Coronary artery (tissue), 2 donors: Measurements from ENCODE around the gene ZNF565.
"Not testable (repeated sequence)": the region's sequence is repeated elsewhere in the genome, so short reads cannot be mapped to it uniquely, and the experiment has no call there.

ENCODE experiments used
- DNase-seq: peaks from one replicate; pipeline ENCODE4 v3.0.0-alpha.2; 2017; ENCODE audit warnings: low spot score
- H3K27ac ChIP-seq, 2 donors: fragments of 200-600 bp; sonication (generic); one replicate each; pipeline ENCODE4 v1.5.1; 2016 to 2019
- H3K4me3 ChIP-seq: fragments of 200-600 bp; sonication (generic); 2 replicates; pipeline ENCODE4 v1.5.1; 2016; ENCODE audit warnings: mild to moderate bottlenecking, moderate library complexity
- TF ChIP-seq, protein P1 (sequence below): fragments of 200-600 bp; sonication (generic); IDR thresholded peaks from one replicate; pipeline ENCODE4 v1.5.1; 2019; ENCODE audit warnings: antibody characterized with exemption

Gene ZNF565

DNA sequence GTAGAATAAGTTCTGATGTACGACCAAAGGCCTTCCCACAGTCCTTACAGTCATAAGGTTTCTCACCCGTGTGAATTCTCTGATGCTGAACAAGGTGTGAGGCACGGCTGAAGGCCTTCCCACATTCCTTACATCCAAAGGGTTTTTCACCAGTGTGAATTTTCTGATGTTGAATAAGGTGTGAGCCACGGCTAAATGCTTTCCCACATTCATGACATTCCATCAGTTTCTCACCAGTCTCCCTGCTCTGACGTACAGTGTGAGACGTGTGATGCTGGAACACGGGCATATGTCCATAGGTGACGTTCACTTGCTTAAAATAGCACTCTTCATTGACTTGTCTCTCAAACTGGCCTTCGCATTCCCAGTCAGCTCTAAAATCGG is 31.2 kb downstream of the ZNF565 start:
- H3K4me3 ChIP-seq = no peak overlapping the region
- no peak overlapping the region for H3K27ac ChIP-seq
- DNase-seq = no peak
- TF ChIP-seq, protein P1, sequence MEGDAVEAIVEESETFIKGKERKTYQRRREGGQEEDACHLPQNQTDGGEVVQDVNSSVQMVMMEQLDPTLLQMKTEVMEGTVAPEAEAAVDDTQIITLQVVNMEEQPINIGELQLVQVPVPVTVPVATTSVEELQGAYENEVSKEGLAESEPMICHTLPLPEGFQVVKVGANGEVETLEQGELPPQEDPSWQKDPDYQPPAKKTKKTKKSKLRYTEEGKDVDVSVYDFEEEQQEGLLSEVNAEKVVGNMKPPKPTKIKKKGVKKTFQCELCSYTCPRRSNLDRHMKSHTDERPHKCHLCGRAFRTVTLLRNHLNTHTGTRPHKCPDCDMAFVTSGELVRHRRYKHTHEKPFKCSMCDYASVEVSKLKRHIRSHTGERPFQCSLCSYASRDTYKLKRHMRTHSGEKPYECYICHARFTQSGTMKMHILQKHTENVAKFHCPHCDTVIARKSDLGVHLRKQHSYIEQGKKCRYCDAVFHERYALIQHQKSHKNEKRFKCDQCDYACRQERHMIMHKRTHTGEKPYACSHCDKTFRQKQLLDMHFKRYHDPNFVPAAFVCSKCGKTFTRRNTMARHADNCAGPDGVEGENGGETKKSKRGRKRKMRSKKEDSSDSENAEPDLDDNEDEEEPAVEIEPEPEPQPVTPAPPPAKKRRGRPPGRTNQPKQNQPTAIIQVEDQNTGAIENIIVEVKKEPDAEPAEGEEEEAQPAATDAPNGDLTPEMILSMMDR = no peak

DNA sequence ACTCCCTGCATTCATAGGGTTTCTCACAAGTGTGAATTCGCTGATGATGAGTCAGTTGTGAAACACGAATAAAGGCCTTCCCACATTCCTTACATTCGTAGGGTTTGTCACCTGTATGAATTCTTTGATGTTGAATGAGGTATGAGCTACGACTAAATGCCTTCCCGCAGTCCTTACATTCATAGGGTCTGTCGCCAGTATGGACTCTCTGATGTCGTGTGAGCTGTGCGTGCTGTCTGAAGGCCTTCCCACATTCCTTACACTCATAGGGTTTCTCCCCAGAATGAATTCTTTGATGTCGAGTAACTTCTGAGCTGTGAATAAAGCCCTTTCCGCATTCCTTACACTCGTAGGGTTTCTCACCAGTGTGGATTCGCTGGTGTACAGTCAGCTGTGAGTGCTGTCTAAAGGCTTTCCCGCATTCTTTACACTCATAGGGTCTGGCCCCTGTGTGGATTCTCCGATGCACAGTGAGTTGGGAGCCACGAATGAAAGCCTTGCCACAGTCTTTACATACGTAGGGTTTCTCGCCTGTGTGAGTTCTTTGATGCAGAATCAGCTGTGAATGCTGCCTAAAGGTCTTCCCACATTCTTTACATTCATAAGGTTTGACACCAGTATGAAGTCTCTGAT is 31.7 kb downstream of the ZNF565 start:
- no peak overlapping the region for H3K4me3 ChIP-seq
- no peak for DNase-seq
- TF ChIP-seq, protein P1 = no peak
- H3K27ac ChIP-seq = no peak overlapping the region

DNA sequence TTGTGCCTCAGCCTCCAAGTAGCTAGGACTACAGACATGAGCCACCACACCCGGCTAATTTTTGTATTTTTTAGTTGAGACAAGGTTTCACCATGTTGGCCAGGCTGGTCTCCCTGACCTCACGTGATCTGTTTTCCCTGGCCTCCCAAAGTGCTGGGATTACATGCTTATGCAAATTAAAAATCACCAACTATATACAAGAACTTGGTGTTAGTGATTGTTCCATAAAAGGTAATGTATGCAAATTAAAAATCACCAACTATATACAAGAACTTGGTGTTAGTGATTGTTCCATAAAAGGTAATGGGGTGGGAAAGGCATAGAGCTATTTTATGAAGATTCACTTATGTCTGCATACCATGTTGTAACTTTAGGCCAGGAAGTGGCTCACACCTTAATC is 35.4 kb downstream of the ZNF565 start:
- not testable (repeated sequence) for DNase-seq, H3K4me3 ChIP-seq, H3K27ac ChIP-seq

DNA sequence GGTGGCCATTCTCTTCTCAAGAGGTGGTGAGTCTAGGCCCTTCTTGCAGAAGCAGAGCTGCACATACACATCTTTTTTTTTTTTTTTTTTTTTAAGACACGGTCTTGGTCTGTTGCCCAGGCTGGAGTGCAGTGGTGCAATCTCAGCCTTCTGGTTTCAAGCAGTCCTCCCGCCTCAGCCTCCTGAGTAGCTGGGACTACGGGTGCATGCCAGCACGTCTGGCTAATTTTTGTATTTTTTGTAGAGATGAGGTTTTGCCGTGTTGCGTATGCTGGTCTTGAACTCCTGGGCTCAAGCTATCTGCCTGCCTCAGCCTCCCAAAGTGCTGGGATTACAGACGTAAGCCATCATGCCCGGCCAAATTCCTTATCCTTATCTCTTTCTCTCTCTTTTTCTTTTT is 40.6 kb downstream of the ZNF565 start:
- not testable (repeated sequence) for H3K27ac ChIP-seq, H3K4me3 ChIP-seq, DNase-seq

DNA sequence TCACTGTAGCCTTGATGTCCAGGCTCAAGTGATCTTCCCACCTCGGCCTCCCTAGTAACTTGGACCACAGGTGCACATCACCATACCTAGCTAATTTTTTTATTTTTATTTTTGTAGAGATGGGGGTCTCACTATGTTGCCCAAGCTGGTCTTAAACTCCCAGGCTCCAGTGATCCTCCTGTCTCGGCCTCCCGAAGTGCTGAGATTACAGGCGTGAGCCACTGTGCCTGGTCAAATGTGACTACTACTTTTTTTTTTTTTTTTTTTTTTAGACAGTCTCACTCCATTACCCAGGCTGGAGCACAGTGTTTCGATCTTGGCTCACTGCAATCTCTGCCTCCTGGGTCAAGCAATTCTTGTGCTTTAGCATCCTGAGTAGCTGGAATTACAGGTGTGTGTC is 41.6 kb downstream of the ZNF565 start:
- H3K27ac ChIP-seq = no peak overlapping the region
- DNase-seq = no peak
- TF ChIP-seq, protein P1 = no peak
- no peak overlapping the region for H3K4me3 ChIP-seq

DNA sequence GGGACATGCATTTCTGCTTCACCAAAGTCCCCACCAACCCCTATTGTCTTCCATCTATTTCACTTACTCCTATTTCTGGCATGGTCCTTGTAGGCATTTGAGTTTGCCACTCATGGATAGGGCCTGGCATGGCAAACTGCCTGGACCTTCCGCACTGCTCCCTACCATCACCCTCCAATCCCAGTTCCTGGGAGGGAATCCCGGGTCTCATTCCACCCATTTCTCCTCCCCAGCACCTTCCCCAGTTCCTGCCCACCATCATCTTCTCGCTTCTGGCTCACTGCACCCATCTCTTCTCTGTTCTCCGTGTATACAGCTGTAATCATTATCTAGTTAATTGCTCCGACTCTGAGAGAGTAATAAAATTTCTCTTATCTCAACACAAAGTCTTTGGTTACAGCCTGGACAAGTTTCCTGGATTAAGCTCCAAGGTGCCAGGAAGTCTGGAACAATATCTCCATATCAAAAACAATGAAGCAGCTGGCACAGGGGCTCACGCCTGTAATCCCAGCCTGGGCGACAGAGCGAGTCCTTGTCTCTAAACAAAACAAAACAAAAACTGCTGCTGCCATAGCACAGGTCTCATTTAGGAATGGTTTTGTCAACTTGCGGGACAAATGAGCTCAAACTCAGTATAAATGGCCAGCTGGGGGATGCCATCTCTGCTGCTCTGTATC is 45.2 kb downstream of the ZNF565 start:
- DNase-seq = no peak
- TF ChIP-seq, protein P1 = no peak
- H3K27ac ChIP-seq = peak overlapping the region in 1 of 2 donors; percentile 66
- no peak overlapping the region for H3K4me3 ChIP-seq

DNA sequence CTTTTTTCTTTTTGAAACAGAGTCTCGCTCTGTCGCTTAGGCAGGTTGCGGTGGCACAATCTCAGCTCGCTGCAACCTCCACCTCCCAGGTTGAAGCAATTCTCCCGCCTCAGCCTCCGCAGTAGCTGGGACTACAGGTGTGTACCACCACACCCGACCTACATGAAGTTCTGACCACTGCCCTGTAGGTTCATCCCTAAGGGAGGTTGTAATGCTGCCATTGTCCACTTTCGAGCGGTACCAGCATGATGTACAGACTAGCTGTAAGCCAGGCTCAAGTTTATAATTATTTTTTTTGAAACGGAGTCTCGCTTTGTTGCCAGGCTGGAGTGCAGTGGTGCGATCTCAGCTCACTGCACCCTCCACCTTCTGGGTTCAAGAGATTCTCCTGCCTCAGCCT is 50.7 kb downstream of the ZNF565 start:
- Histone ChIP-seq H3K4me3 (no peak overlapping the region), H3K27ac (no peak overlapping the region)
- DNase-seq = no peak
- TF ChIP-seq, protein P1 = no peak

DNA sequence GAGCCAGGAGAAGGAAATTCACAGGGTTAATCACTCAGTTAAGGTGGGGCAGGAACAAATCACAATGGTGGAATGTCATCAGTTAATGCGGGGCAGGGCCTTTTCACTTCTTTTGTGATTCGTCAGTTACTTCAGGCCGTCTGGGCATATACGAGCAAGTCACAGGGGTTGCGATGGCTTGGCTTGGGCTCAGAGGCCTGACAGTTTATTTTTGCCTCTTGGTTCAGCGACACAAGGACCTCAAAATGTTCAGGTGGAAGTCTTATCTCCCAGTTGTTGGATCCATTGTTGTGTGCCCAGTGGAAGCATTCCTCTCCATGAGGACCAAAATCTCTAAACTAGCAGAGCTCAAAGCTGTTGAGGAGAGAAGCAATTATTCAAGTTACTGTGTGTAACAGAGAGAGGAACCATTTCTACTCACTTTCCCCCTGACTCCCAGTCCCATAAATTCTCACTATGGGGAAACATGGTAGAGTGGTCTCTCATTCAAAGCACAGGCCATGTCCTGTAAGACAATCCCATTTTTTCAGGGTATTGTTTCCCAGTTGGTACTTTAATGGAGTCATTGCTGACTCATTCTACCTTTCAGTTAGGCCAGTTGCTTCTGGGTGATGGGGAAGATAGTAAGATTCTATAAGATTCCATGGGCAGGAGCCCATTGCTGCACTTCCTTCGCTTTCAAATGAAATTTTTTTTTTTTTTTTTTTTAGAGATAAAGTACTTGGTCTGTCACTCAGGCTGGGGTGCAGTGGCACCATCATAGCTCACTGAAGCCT is 53.5 kb downstream of the ZNF565 start:
- TF ChIP-seq, protein P1 = no peak
- Histone ChIP-seq H3K27ac (no peak overlapping the region), H3K4me3 (no peak overlapping the region)
- DNase-seq = no peak
